Small intestine (tissue), 7 donors: ENCODE measurements around the gene MYOZ1. TPM values are rescaled to one million over a fixed set of nuclear protein-coding genes. Genes with fewer than 3 reads are reported as not detected.

Source experiments
- DNase-seq, 2 donors: peaks; one replicate each; pipeline versions ENCODE4 v3.0.0 to v3.0.0-alpha.2; 2013
- FAIRE-seq: peaks from 2 replicates; lab custom pipeline; 2012; peaks lifted over from hg19 to GRCh38; lab: Jason Lieb, UNC
- H3K27ac ChIP-seq, 3 donors: one replicate each; pipeline ENCODE4 v1.5.1; 2013; ENCODE audit warnings: low read length in 2 of 3, mild to moderate bottlenecking in 2 of 3, control low read depth in 1 of 3, inconsistent platforms in 1 of 3, low read depth in 1 of 3, moderate library complexity in 1 of 3
- H3K27me3 ChIP-seq, 3 donors: one replicate each; pipeline ENCODE4 v1.6.1; 2013; ENCODE audit warnings: low read length in 3 of 3, inconsistent platforms in 1 of 3; ENCODE audit not compliant: control insufficient read depth in 3 of 3, insufficient read depth in 3 of 3
- H3K36me3 ChIP-seq, 3 donors: one replicate each; pipeline ENCODE4 v1.6.1; 2013; ENCODE audit warnings: low read length in 3 of 3, inconsistent platforms in 1 of 3, low read depth in 1 of 3, mild to moderate bottlenecking in 1 of 3, moderate library complexity in 1 of 3; ENCODE audit not compliant: control insufficient read depth in 3 of 3, insufficient read depth in 2 of 3
- H3K4me1 ChIP-seq, 3 donors: one replicate each; pipeline ENCODE4 v1.6.1; 2013; ENCODE audit warnings: low read length in 2 of 3, inconsistent platforms in 1 of 3, low read depth in 1 of 3, mild to moderate bottlenecking in 1 of 3, moderate library complexity in 1 of 3; ENCODE audit not compliant: control insufficient read depth in 3 of 3, insufficient read depth in 2 of 3
- H3K4me3 ChIP-seq, 3 donors: one replicate each; pipeline ENCODE4 v1.5.1; 2013; ENCODE audit warnings: low read length in 3 of 3, control low read depth in 1 of 3, inconsistent platforms in 1 of 3, low read depth in 1 of 3, mild to moderate bottlenecking in 1 of 3, moderate library complexity in 1 of 3
- H3K9me3 ChIP-seq, 2 donors: one replicate each; pipeline ENCODE4 v1.6.1; 2013; ENCODE audit warnings: low read depth in 1 of 2, low read length in 1 of 2; ENCODE audit not compliant: control insufficient read depth in 2 of 2, insufficient read depth in 1 of 2
- WGBS, 3 donors: extraction: QIAGEN DNeasy Blood & Tissue Kit; methylation state at CpG; one replicate each; pipeline ENCODE4 v1.1.7; 2013; 5-methylcytosine and 5-hydroxymethylcytosine counted together
- polyA plus RNA-seq, 4 donors: library from polyadenylated mRNA; stranded (reverse) in 3 of 4; unstranded in 1 of 4; fragments of 200-250 nt in 3 of 4; fragments of 120-200 nt in 1 of 4; gene quantifications; one replicate each; pipeline versions ENCODE4 v1.2.1 to v1.2.3, GENCODE V29; 2013
- donor health status: healthy with polysubstance abuse.
- donor health status: control.
- donor health status: control.
- donor health status: Bipolar disorder and iron deficiency.
- donor health status: healthy.

The MYOZ1 gene
- polyA plus RNA-seq, 4 donors: 0.37 to 2.0 (median 0.49) TPM

- Histone ChIP-seq H3K27ac (no peak overlapping the region), H3K4me3 (no peak overlapping the region), H3K9me3 (no peaks in the 10 kb centered on the region), H3K36me3 (no peaks in the 10 kb centered on the region), H3K27me3 (no peaks in the 10 kb centered on the region), H3K4me1 (peaks cover 0 to 15% (median 0%) of the 10 kb centered on the region in 3 donors)
- 91 to 92% (median 91%) methylated on average over 6 of the region's 6 CpGs for WGBS, 3 donors
- FAIRE-seq (no peak), DNase-seq (no peak)
Observed at GRCh38 chr10:73649876-73650536, 8.7 kb upstream of the MYOZ1 start.

- no peak overlapping the region for H3K27ac ChIP-seq
Observed at GRCh38 chr10:73648975-73649829, 7.9 kb upstream of the MYOZ1 start.

GRCh38 chr10:73647875-73648651, 6.8 kb upstream of the MYOZ1 start:
- H3K4me1 ChIP-seq: peaks cover 0 to 15% (median 0%) of the 10 kb centered on the region in 3 donors
- H3K9me3 ChIP-seq: no peaks in the 10 kb centered on the region
- 33 to 41% (median 37%) methylated on average over 25 to 35 of the region's 35 CpGs for WGBS, 3 donors
- no peaks in the 10 kb centered on the region for H3K27me3 ChIP-seq
- H3K27ac ChIP-seq: peak overlapping the region in 1 of 3 donors; percentile 8
- peak overlapping the region; percentile 49 to 73 (median 54) for H3K4me3 ChIP-seq
- H3K36me3 ChIP-seq: no peaks in the 10 kb centered on the region
- no peak for FAIRE-seq
- no peak for DNase-seq

More at GRCh38 chr10:73648975-73649829, 7.9 kb upstream of the MYOZ1 start:
- H3K36me3 ChIP-seq: no peaks in the 10 kb centered on the region
- FAIRE-seq (no peak), DNase-seq (no peak)
- H3K27me3 ChIP-seq: no peaks in the 10 kb centered on the region
- no peaks in the 10 kb centered on the region for H3K9me3 ChIP-seq
- peaks cover 0 to 15% (median 0%) of the 10 kb centered on the region in 3 donors for H3K4me1 ChIP-seq
- WGBS, 3 donors: 66 to 78% (median 74%) methylated on average over 4 of the region's 4 CpGs
- H3K4me3 ChIP-seq: no peak overlapping the region

DNA sequence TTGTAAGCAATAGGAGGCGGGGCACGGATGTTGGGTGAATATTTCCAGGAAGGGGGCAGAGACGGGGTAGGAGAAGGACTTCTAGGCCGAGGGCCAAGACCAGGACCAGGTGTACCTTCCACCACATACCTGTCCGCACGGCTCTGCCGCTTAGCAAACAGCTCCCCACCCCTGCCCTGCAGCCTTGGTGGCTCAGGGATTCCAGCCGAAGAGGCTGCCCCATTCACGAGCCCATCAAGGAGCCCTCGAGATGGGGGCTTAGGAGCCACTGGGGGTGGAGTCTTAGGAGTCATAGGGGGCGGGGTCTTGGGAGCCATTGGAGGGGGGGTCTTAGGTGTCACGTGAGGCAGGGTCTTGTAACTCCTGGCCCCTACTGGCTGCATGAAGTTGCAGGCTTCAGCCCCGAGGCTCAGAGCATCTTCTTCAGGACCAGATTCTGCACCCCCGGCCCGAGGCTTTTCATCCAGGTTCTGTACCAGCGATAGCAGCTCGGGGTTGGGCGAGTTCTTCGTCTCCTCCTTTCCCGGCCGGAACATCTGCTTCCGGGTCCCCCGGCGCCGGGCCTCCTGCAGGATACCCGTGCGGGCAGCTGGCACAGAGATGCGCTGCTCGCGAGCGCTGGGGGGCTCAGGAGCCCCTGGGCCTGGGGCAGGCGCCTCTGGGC, 6.1 kb upstream of the MYOZ1 start:
- FAIRE-seq (no peak), DNase-seq (peak; percentile 31 to 71)
- Histone ChIP-seq H3K4me1 (peaks cover 0 to 15% (median 0%) of the 10 kb centered on the region in 3 donors), H3K4me3 (peak overlapping the region; percentile 49 to 73 (median 54)), H3K36me3 (no peaks in the 10 kb centered on the region), H3K27ac (peak overlapping the region in 1 of 3 donors; percentile 20), H3K9me3 (no peaks in the 10 kb centered on the region), H3K27me3 (no peaks in the 10 kb centered on the region)
- whole genome bisulfite sequencing, 3 donors: 11 to 17% (median 11%) methylated on average over 30 to 32 of the region's 32 CpGs

DNA sequence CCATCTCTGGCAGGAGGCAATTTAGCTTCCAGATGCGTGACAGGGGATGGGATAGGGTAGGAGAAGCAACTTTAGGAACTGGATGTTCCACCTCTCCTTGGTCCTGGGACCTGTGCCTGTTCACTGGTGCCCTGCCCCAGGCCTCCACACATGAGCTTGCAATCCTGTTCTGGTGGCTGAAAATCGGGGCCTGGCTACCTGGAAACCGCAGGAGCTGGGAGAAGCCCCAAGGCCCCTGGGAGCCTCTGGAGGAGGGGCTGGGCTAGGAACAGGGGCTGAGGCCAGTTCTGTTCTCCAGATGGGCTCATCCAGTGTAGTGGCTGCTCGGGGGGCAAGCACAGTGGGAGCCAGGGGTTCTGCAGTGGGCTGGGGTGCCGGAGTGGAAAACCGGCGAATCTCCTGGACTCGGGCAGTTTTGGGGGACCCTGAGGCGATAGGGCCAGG, 5.3 kb upstream of the MYOZ1 start:
- H3K27ac ChIP-seq: no peak overlapping the region
- H3K36me3 ChIP-seq: no peaks in the 10 kb centered on the region
- WGBS, 3 donors: 90 to 92% (median 92%) methylated on average over 9 of the region's 9 CpGs
- H3K4me3 ChIP-seq: no peak overlapping the region
- DNase-seq: no peak
- peaks cover 0 to 15% (median 0%) of the 10 kb centered on the region in 3 donors for H3K4me1 ChIP-seq
- FAIRE-seq: no peak
- H3K9me3 ChIP-seq: no peaks in the 10 kb centered on the region
- H3K27me3 ChIP-seq: no peaks in the 10 kb centered on the region

- DNase-seq: no peak
- FAIRE-seq: no peak
- Histone ChIP-seq H3K36me3 (no peaks in the 10 kb centered on the region), H3K4me3 (no peak overlapping the region), H3K9me3 (no peaks in the 10 kb centered on the region), H3K4me1 (peaks cover 0 to 15% (median 0%) of the 10 kb centered on the region in 3 donors), H3K27me3 (no peaks in the 10 kb centered on the region), H3K27ac (no peak overlapping the region)
- WGBS, 3 donors: 77 to 84% (median 83%) methylated on average over 3 of the region's 3 CpGs
Observed at GRCh38 chr10:73645251-73645650, 4.0 kb upstream of the MYOZ1 start.

DNA sequence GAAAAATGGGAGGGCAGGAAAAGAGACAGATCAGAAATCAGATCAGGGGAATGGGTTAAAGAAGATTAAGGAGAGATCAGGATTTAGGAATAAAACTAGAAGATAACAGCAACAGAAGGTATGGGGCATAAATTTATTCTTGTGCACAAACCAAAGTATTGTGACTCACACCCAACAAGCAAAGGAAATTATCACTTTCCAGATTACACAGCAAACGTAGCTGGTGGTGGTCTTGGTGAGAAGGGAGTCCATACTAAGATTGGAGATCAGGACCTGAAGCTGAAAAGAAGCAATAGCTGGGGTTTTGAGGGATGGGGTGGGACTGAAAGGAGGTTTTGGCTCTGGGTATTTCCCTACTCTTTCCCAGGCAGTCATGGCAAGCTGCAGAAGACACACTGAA, 3.5 kb upstream of the MYOZ1 start:
- H3K9me3 ChIP-seq: no peaks in the 10 kb centered on the region
- H3K4me3 ChIP-seq: no peak overlapping the region
- H3K27me3 ChIP-seq: no peaks in the 10 kb centered on the region
- WGBS, 3 donors: 52 to 61% (median 61%) methylated on average over 1 of the region's 1 CpG
- no peak for FAIRE-seq
- peaks cover 0 to 15% (median 0%) of the 10 kb centered on the region in 3 donors for H3K4me1 ChIP-seq
- no peak overlapping the region for H3K27ac ChIP-seq
- no peaks in the 10 kb centered on the region for H3K36me3 ChIP-seq
- no peak for DNase-seq
